ENCODE measurements around the gene SH2D4B.

The SH2D4B gene

GRCh38 chr10:80571352-80571751 lies 33.6 kb downstream of the SH2D4B start:
- DNase-seq (ENCODE audit: low read depth): no peak
- no peak overlapping the region for H3K4me3 ChIP-seq (ENCODE audit: low read depth, low read length)
- no peak for TF ChIP-seq CTCF (IDR thresholded peaks at IDR 0.05; ENCODE audit: control insufficient read depth, extremely low read depth, insufficient read depth)

- no peak overlapping the region for H3K4me3 ChIP-seq (ENCODE audit: low read depth, low read length)
- DNase-seq (ENCODE audit: low read depth): no peak
- TF ChIP-seq CTCF (IDR thresholded peaks at IDR 0.05; ENCODE audit: control insufficient read depth, extremely low read depth, insufficient read depth): no peak
Measured at GRCh38 chr10:80579181-80579763, 41.6 kb downstream of the SH2D4B start.

- DNase-seq (ENCODE audit: low read depth): no peak
- no peak for TF ChIP-seq CTCF (IDR thresholded peaks at IDR 0.05; ENCODE audit: control insufficient read depth, extremely low read depth, insufficient read depth)
- H3K4me3 ChIP-seq (ENCODE audit: low read depth, low read length): no peak overlapping the region
Measured at GRCh38 chr10:80579849-80580637, 42.3 kb downstream of the SH2D4B start.

- no peak overlapping the region for H3K4me3 ChIP-seq (ENCODE audit: low read depth, low read length)
- no peak for DNase-seq (ENCODE audit: low read depth)
- no peak for TF ChIP-seq CTCF (IDR thresholded peaks at IDR 0.05; ENCODE audit: control insufficient read depth, extremely low read depth, insufficient read depth)
Measured at GRCh38 chr10:80580638-80581468, 43.2 kb downstream of the SH2D4B start.

- DNase-seq (ENCODE audit: low read depth): no peak
Measured at GRCh38 chr10:80581469-80581835, 43.8 kb downstream of the SH2D4B start.

More at GRCh38 chr10:80581469-80581835, 43.8 kb downstream of the SH2D4B start:
- no peak overlapping the region for H3K4me3 ChIP-seq (ENCODE audit: low read depth, low read length)
- no peak for TF ChIP-seq CTCF (IDR thresholded peaks at IDR 0.05; ENCODE audit: control insufficient read depth, extremely low read depth, insufficient read depth)

All from LNCaP clone FGC (cell line).